Stomach (tissue), 4 donors: Measurements from ENCODE around the gene CISD2.
"Not testable (repeated sequence)": the region's sequence is repeated elsewhere in the genome, so short reads cannot be mapped to it uniquely, and the experiment has no call there.

ENCODE experiments used
- EP300 ChIP-seq: sonication (generic); formaldehyde crosslinking; IDR thresholded peaks from one replicate; pipeline ENCODE4 v1.6.1; 2017; ENCODE audit warnings: antibody characterized with exemption
- POLR2AphosphoS5 ChIP-seq, 3 donors: sonication (generic); formaldehyde crosslinking; IDR thresholded peaks; one replicate each; pipeline ENCODE4 v1.6.1; 2016; ENCODE audit warnings: antibody characterized with exemption in 3 of 3
- TF ChIP-seq, protein P1 (sequence below), 7 experiments: fragments of 450-650 bp in 4 of 7; fragments of 200-600 bp in 3 of 7; sonication (generic) in 3 of 7; IDR thresholded peaks; one replicate each; pipeline ENCODE4 v1.5.1; 2016 to 2019; ENCODE audit warnings: antibody characterized with exemption in 7 of 7, control low read depth in 2 of 7, mild to moderate bottlenecking in 1 of 7

DNA sequence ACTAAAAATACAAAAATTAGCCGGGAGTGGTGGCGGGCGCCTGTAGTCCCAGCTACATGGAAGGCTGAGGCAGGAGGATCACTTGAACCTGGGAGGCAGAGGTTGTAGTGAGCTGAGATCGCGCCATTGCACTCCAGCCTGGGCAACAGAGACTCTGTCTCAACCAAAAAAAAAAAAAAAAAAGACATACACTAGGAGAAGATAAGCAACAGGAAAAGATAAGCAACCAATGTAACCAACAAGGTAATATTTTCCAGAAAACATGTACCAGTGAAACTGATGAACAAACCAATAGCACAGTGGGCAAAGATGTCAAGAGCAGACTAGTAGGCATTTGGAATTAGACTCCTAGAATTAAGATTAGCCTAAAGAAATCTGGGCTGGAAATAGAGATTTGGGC is 3.5 kb upstream of the CISD2 start:
- not testable (repeated sequence) for TF ChIP-seq EP300; POLR2AphosphoS5 (IDR thresholded peaks at IDR 0.05)
- TF ChIP-seq, protein P1, sequence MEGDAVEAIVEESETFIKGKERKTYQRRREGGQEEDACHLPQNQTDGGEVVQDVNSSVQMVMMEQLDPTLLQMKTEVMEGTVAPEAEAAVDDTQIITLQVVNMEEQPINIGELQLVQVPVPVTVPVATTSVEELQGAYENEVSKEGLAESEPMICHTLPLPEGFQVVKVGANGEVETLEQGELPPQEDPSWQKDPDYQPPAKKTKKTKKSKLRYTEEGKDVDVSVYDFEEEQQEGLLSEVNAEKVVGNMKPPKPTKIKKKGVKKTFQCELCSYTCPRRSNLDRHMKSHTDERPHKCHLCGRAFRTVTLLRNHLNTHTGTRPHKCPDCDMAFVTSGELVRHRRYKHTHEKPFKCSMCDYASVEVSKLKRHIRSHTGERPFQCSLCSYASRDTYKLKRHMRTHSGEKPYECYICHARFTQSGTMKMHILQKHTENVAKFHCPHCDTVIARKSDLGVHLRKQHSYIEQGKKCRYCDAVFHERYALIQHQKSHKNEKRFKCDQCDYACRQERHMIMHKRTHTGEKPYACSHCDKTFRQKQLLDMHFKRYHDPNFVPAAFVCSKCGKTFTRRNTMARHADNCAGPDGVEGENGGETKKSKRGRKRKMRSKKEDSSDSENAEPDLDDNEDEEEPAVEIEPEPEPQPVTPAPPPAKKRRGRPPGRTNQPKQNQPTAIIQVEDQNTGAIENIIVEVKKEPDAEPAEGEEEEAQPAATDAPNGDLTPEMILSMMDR (IDR thresholded peaks at IDR 0.05): not testable (repeated sequence)
